GM11168 (cell line): ENCODE measurements around the gene RTN4RL1.

Source experiments
- in situ Hi-C: fragments of 300-500 bp; cut with MboI; formaldehyde crosslinking; loops from one replicate; pipeline ENCODE4 v1.12.0; 2022; ENCODE audit warnings: low sequenced_read_pairs; ENCODE audit not compliant: unreplicated experiment

Gene RTN4RL1

GRCh38 chr17:1907909-1908698 is 117.0 kb downstream of the RTN4RL1 start:
- in situ Hi-C loops, result no loop called here

- in situ Hi-C loops, result no loop called here
Measured at GRCh38 chr17:1907216-1907631, 117.9 kb downstream of the RTN4RL1 start.

GRCh38 chr17:1906662-1907101 is 118.5 kb downstream of the RTN4RL1 start:
- in situ Hi-C loops, result no loop called here

- in situ Hi-C loops, result no loop called here
Measured at GRCh38 chr17:1905190-1905913, 119.8 kb downstream of the RTN4RL1 start.

GRCh38 chr17:1904273-1905182 is 120.6 kb downstream of the RTN4RL1 start:
- in situ Hi-C loops, result no loop called here

- in situ Hi-C loops, result loop anchor here (25.0 kb wide), 1 partner anchor 388 kb away; no protein-coding TSS in a partner anchor
Measured at GRCh38 chr17:1899403-1900000, 125.6 kb downstream of the RTN4RL1 start.

- in situ Hi-C loops, result loop anchor here (25.0 kb wide), 1 partner anchor 388 kb away; no protein-coding TSS in a partner anchor
Measured at GRCh38 chr17:1898872-1899271, 126.3 kb downstream of the RTN4RL1 start.

- in situ Hi-C loops, result loop anchor here (25.0 kb wide), 1 partner anchor 389 kb away; no protein-coding TSS in a partner anchor
Measured at GRCh38 chr17:1898332-1898731, 126.8 kb downstream of the RTN4RL1 start.

GRCh38 chr17:1897105-1897656 is 128.0 kb downstream of the RTN4RL1 start:
- in situ Hi-C loops, result loop anchor here (25.0 kb wide), 1 partner anchor 390 kb away; no protein-coding TSS in a partner anchor

- in situ Hi-C loops, result loop anchor here (25.0 kb wide), 1 partner anchor 391 kb away; no protein-coding TSS in a partner anchor
Measured at GRCh38 chr17:1896243-1897104, 128.7 kb downstream of the RTN4RL1 start.

GRCh38 chr17:1895479-1895878 is 129.7 kb downstream of the RTN4RL1 start:
- in situ Hi-C loops, result loop anchor here (25.0 kb wide), 1 partner anchor 392 kb away; no protein-coding TSS in a partner anchor

GRCh38 chr17:1894753-1895339 is 130.3 kb downstream of the RTN4RL1 start:
- in situ Hi-C loops, result loop anchor here (25.0 kb wide), 1 partner anchor 392 kb away; no protein-coding TSS in a partner anchor

GRCh38 chr17:1890758-1891450 is 134.2 kb downstream of the RTN4RL1 start:
- in situ Hi-C loops, result loop anchor here (25.0 kb wide), 1 partner anchor 396 kb away; no protein-coding TSS in a partner anchor

- in situ Hi-C loops, result loop anchor here (25.0 kb wide), 1 partner anchor 399 kb away; no protein-coding TSS in a partner anchor
Measured at GRCh38 chr17:1888741-1889140, 136.4 kb downstream of the RTN4RL1 start.
